Skin of body (tissue), 2 donors: ENCODE results near the gene MED7. TPM values are rescaled to one million over a fixed set of nuclear protein-coding genes. Genes with fewer than 3 reads are reported as not detected.

Experiments
- DNase-seq: peaks from one replicate; lab custom pipeline; 2025; lab: John Stamatoyannopoulos, UW
- total RNA-seq: library from RNA; depleted of rRNA; stranded (reverse); fragments of >200 nt; gene quantifications from one replicate; pipeline ENCODE4 v1.2.3, GENCODE V29; 2014

MED7 gene
- total RNA-seq, 1 donor from 2014 or later = 10.7 TPM

GRCh38 chr5:157107508-157107907 is 35.2 kb downstream of the MED7 start:
- DNase-seq = no peak

GRCh38 chr5:157106630-157107461 is 35.8 kb downstream of the MED7 start:
- no peak for DNase-seq

GRCh38 chr5:157100140-157100679 is 42.5 kb downstream of the MED7 start:
- no peak for DNase-seq

- no peak for DNase-seq
Measured at GRCh38 chr5:157088342-157088990, 54.2 kb downstream of the MED7 start.

Other genes starting within 250 kb of the MED7 start
- gene TIMD4, start 179.6 kb downstream of the MED7 start, total RNA-seq = 1.4 TPM
- gene HAVCR1, start 83.7 kb downstream of the MED7 start, total RNA-seq = 0.30 TPM
- 8.1 TPM for gene HAVCR2, start 33.8 kb downstream of the MED7 start, total RNA-seq
- not detected for gene GARIN3, start 23.4 kb upstream of the MED7 start, total RNA-seq
- gene ITK, start 38.0 kb upstream of the MED7 start, total RNA-seq = 1.3 TPM
- gene CYFIP2, start 123.3 kb upstream of the MED7 start, total RNA-seq = 14.4 TPM